ENCODE results near the gene SYTL3.

SYTL3 gene

DNA sequence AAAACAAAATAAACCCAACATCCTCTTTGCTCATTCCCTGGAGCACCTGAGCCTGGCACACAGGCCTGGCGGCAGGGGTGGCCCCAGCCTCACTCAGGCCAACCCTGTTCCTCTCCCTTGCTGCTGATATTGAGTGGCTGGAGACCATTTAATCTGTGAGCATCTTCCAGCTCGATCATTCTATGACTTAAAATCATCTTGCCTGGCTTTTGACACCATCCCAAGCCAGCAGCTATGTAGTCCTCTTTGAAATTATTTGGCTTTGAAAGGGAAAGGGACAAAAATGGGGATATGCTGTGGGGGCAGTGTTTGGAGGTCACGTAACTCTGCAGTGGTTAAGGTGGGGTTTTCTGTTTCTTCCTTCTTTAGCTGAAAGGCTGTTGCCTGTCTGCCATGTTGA lies 146.5 kb downstream of the SYTL3 start:
- DNase-seq (ENCODE audit: low read depth in 2 of 2), result no peak

DNA sequence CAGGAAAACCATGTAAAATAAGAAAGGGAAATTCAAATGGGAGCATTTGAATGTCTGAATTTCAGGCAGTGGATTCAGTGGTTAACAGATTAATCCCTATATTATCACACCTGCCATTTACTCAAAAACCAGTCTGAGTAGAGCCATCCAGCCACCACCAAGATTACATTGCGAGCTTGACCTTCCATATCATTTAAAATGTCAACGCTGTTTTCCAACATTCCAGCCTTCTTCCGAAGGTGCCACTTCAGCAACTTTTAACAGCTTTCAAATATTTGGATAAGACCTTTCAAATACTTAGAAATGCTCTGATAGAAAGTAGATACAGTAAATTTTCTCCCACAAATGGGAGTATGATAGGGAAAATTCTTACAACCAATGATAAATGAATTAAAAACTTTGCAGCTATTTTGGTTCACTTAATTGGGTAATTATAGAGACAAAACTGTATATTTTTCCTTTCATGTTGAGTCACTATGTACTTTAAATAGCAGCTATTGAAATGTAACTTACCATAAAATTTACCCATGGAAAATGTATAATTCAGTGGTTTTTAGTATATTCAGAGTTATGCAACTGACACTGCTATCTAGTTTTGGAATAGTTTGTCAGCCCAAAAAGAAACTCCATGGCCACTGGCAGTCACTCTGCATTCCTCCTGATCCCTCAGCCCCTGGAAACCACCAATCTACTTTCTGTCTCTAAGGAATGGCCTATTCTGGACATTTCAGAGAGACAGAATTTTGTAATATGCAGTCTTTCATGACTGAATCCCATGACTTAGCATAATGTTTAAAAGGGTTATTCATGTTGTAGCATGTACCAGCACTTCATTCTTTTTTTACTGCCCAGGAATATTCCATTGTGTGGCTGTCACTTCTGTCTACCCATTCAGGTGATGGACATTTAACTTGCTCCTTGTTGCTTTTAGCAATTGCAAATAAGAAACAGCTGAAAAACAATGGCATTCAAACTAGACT lies 147.8 kb downstream of the SYTL3 start:
- DNase-seq (ENCODE audit: low read depth in 2 of 2), result no peak

DNA sequence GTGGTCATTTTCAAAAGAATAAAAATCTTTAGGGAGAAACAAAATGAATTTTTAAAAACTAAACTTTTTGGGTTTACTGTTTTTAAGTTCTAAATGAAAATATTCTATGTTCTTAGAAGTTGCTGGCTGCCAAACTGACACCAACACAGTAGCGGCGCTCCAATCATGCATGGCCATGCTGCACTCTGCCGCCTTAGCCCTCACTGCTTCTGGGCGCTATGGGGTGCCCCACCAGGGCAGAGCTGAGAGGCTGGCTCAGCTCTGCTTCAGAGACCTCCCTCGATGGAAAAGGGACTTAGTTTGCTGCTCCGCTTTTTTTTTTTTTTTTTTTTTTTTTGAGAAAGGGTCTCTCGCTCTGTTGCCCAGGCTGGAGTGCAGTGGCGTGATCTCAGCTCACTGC lies 148.5 kb downstream of the SYTL3 start:
- DNase-seq (ENCODE audit: low read depth in 2 of 2), result no peak

DNA sequence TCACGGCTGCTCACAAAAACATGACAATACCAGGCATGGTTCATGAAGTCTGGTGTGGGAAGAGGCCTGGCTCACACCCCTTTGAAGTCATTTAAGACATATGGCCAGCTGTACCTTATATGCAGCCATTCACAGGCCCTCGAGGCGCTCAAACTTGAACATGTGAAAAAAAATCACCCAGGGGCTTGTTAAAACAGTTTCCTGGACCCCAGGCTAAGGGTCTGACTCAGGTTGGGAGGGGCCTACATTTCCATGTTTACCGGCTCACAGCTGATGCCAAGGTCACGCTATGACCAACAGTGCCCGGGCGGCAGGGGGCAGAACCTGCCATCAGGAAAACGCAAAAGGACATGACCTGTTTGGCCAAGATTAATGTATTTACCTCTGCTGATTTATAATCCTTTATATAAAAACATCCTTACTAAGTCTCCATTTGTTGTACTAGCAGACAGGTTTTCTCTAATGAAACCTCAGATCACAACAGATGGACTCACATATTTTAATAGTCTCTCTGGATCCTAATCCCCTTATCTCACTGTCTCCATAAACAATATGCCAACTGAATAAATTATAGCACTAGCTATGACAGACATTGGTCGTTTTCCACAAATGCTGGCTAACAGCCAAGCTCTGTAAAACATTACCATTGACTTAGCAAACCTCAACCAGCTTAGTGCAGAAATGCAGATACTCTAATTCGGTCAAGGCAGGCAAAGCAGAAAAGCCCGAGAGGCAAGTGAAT lies 149.4 kb downstream of the SYTL3 start:
- DNase-seq (ENCODE audit: low read depth in 2 of 2), result no peak

DNA sequence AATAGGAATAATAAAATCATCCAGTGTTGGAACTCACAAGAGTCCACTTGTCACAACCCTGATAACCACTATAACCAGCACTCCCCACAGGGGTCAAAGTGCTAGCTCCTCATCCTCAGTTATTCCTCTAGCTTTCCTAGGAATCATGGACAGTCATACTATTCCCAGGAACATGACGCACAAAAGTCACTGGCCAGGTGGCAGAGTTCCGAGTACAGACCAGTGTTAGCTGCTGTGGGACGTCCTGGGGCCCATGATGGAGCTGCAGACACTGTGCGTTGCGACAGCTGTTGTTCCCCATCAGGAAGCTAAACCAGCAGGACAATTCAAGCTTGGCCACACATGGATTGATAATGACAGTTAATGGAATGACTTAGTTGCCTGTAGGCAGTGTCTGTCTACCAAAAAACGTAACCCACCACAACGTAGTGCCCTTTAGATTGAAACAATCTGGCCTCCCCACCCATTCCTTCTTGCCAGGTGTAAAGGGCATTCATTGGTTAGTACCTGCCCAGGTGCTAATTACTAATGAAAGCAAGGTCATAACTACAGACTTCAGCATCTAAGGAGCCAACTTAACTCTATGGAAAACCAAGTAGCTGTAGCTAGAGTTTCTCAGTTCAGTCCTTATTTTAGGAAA lies 151.9 kb downstream of the SYTL3 start:
- DNase-seq (ENCODE audit: low read depth in 2 of 2), result no peak

DNA sequence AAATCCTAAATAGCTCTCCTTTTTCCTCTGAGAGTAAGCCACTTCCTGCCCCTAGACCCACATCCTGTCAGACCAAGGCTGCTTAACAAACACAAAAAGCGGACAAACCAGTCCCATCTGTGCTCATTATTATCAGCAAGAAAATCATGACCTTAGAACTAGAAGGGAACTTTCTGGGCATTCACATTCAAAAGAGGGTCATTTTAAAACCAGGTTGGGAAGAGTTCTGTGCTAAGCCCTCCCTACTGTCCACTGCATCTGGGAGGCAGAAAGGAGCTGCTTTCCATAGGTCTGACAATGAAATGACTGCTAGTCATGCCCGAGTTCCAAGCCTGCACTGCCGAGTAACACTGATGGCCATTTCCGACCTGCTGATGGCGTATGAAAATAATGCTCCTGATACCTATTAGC lies 153.9 kb downstream of the SYTL3 start:
- DNase-seq (ENCODE audit: low read depth in 2 of 2), result no peak

DNA sequence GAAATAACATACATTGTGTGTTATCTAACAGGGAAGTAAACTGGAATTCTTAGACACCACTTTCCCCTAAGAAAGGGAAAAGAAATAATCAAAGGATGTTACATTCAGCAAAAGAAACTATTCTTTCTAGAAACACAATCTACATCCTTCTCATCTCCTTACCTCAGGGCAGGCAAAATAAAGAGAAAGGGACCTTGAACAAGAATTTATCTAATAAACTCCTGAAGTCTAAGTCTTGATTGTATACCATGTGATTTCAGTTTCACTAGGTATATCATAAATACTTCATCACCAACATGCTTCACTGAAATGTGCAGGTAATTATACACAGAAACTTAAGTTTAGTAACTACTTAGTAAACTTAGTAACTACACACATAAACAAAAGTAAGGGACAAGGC lies 154.4 kb downstream of the SYTL3 start:
- no peak for DNase-seq (ENCODE audit: low read depth in 2 of 2)

DNA sequence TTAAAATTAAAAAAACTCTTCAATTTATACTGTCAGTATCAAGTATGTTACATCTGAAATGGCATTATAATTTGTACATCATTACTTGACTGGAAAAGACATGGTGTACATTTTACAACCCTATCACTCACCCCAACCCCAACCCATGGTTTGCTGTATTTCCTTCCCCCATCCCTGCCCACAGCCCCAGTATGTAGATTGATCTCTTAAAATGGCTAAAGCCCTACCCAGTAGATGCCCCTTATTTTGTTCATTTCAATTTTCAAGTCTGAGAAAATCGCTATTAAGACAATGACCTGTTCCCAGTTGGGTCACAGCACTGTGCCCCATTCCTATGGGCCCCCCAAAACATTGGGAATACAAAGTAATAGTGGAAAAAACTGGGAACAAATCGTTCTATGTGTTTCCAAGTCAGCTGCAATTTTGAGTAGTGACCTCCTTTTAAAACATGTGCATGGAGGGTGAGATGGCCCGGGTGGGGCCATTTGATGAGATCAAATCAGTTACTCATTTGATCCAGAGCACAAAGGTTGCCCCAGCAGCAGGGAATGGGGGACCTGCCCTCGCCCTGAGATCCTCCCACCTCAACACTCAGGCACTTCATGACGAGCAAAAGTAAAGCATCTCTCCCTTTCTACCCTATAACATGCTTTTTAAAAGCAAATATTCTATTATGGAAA lies 156.0 kb downstream of the SYTL3 start:
- no peak for DNase-seq (ENCODE audit: low read depth in 2 of 2)

DNA sequence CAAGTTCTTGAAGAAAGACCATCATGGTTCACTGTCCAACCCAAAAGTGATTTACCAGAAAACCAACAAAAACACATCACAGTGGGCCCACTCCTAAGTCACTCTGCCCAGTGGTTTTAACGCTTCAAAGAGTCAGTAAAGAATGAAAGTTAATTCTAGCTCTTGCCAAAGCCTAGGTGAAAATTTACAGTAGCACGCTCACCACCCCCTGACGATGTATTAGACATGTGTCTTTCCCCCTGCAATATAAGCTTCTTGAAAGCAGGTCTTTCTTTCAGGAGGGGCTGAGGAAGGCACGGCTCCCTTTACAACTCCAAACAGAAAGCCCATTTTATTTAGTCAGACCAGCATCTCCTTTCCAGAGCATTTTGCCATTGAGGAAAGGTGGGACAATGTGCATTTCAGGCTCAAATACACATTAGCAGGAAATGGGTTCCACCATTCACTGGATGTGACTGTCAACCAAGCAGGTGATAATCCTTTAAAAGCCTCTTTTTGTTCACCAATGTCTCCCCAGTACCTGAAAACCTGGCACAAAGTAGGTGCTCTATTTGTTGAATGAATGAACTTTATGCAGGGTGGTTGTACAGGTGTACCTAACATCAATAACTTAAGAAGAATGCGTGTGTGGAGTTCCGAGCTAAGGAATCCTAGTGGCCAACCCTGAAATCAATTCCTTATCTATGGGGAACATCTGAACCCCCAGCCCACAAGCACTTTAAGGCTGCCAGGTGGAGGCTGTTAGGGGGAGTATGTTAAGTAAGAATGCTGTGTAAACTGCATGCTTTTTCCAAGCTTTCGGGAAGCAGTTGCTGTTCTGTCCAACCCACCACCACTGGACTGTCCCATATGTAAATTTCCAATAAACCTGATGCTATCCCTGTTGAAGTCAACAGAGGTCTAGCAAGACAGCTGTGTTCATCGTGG lies 157.9 kb downstream of the SYTL3 start:
- no peak for DNase-seq (ENCODE audit: low read depth in 2 of 2)

DNA sequence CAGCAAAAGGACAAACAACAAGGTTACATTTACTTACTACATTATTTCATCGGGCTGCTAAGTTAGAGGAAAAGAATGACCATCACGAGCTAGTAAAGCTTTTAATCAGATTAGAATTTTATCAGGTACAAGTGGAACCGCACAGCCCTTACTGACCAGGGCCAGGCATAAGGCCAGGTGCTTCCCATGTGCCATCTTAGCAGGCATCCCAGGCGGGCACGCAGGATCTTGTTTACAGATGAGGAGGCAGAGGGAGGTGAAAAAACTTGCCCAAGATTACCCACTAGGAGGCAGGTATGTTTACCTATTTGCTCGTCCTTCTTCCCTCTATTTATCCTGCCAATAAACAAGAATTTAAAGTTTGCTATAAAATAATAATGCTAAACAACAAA lies 158.6 kb downstream of the SYTL3 start:
- no peak for DNase-seq (ENCODE audit: low read depth in 2 of 2)

DNA sequence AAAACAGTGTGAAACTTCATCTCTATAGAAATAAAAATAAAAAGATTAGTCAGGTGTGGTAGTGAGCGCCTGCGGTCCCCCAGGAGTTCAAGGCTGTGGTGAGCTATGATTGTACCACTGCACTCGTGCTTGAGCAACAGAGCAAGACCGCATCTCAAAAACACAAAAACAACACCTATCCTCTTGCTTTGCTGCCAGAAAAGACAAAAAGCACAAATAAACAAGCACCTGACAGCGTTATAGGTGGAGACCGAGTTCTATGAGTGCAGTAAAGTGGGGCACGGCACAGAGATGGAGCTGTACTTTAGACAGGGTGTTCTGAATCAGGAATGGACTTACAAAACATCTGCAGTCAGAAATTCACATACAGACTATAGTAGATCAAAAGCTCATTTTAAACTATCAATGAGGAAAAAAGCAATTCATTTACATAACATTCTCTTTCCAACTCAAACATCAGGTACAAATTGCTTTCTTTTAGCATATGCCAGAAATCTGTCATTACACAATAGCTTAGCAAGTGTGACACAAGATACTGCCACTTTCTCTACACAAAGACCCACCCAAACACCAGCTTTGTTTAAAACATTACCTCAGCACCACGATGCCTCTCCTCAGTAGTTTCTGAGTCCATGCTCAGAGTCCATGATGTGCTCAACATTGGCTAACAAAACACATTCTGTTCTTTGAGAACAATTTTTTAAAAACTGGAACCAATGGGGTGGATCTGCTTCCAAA lies 159.3 kb downstream of the SYTL3 start:
- DNase-seq (ENCODE audit: low read depth in 2 of 2), result no peak

DNA sequence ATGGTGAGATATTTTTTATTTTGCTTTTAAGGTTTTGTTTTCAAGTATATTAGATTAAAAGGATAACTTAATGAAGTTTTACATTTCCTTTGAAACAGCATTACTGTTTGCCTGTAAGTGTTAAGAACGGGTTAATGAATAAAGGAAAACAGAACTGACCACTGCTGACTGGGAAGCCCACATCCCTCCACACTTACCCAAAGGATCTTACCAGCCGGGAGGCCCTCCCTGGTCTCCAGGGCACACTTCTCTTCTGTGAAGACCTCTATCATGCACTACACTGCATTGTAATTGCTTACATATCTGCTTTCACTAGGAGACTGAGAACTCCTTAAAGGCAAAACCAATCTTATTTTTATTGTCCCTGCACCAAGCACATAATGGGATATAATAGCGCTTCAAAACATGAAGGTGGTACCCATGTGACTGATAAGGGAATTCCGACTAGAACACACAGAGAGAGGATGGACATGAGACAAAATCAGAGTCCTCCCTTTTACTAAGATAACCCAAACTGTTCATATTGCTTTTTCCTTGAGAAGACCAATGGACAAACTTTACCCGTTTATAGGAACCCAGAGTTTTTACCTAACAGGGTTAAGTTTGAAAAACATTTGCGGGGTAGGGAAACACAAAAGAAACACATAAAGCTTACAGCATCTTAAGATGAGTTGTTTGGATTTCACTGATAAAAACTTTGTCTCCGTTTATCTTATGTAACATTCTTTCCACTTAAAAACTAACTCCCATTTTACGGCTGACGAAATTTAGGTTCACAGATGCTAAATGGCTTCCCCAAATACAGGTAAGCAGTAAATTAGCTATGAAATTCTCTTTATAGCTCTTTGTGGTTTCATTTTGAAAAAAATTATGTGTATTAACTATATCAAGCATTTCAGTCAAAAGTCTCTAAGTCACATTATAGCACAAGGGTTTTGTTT lies 160.6 kb downstream of the SYTL3 start:
- DNase-seq (ENCODE audit: low read depth in 2 of 2), result no peak

DNA sequence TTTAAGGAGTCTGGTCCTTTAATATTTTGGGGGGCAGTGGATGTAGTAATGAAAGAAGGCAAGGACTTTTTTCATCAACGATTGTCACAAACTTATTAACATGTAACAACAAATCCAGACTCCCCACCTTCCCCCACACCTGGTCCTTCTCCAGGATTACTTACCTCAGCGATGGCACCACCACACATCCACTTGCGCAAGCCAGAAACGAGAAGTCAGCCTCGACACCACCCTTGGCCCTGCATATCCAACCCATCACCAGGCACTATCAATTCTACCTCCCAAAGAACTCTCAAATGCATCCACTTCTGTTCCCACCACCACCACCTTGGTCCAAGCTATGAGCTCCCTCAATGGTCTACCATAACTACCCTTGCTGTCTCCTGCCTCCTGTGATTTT lies 162.8 kb downstream of the SYTL3 start:
- no peak for DNase-seq (ENCODE audit: low read depth in 2 of 2)

DNA sequence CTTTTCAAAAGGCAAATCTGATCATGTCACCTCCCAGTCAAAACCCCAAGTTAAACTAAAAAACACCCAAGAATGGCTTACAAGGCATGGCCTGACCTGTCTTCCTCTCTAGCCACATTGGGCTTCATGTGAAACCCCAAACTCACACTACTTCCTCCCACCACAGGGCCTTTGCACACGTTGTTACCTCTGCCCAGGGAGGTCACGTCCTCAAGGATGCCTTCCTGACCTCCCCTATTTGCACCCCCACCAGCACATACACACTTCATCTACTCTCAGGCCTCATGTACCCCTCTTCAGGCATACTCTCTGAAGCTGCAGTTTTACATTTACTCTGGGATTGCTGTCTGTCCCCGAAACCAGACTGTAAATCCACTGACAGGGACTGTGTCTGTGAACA lies 163.2 kb downstream of the SYTL3 start:
- DNase-seq (ENCODE audit: low read depth in 2 of 2), result no peak
